Left renal pelvis (tissue), 4 donors: ENCODE results near the gene HSPA1A. TPM values are rescaled to one million over a fixed set of nuclear protein-coding genes. Genes with fewer than 3 reads are reported as not detected.
A peak's percentile ranks its signal among the peaks of the same experiment; 100 is the strongest.

Source experiments
- DNase-seq, 4 donors: peaks; one replicate each; pipeline ENCODE4 v3.0.0-alpha.2; 2013; ENCODE audit warnings: low read depth in 4 of 4, low spot score in 3 of 4
- polyA plus RNA-seq, 4 donors: library from polyadenylated mRNA; unstranded; fragments of 120-200 nt; gene quantifications; one replicate each; pipeline ENCODE4 v1.2.1, GENCODE V29; 2013; ENCODE audit not compliant: insufficient read length in 4 of 4

The HSPA1A gene
- polyA plus RNA-seq: 100 to 1,000 TPM in 3 of 4 donors, 10 to 100 TPM in 1; 88.1 to 159 (median 116) TPM

GRCh38 chr6:31815025-31815838, at the start of gene HSPA1A, which contains the start of gene HSPA1L:
TSS of gene HSPA1A (plus strand) at chr6:31815543. CDS start at chr6:31815757, 214 bp downstream.
TSS of gene HSPA1L (minus strand) at chr6:31815283. CDS start at chr6:31811972, 3,311 bp downstream.
- peak in 3 of 4 donors; percentile 94 to 95 (median 95) for DNase-seq

DNA sequence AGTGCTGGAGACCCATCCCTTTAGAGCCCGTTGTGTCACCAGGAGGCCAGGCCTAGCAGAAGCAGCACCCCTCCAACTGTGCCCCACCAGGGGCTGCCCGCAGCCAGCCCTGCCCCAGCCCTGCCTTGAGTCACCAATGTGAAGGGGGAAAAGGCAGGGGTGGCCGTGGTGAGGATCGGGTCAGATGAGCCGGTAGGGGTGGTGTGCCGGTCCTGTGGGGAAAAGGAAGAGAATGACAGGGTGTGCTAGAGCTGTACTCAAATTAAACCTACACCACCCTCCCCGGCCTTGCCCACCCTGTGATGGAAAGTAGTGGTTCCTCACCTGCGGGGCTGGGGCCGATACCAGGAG, 49.8 kb upstream of the HSPA1A start:
- no peak for DNase-seq

GRCh38 chr6:31765910-31766794, 49.2 kb upstream of the HSPA1A start:
- no peak for DNase-seq

DNA sequence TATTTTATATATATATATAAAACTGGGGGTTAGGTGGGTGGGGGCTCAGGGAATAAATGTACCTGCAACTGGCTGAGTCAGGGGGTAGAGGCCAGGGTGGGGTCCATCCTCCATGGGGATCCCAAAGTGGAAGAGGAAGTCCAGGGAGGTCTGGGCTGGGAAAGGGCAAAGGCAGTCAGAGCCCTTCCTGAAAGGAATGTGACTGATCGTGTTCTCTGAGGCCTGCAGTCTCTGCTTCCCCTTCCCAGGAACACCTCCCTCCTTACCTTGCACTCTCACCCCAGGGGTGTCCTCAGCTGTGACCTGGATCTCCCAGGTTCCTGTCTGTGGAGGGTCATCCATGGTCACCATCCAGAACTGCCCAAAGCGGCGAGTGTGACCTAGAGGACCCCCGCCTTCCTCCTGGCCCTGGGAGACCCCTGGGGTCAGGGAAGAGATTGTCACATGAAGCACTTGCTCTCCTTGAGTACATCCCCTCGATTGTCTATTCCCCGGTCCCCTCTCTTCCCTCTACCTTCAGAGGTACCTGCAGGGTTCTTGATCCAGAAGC, 48.2 kb upstream of the HSPA1A start:
- no peak for DNase-seq

DNA sequence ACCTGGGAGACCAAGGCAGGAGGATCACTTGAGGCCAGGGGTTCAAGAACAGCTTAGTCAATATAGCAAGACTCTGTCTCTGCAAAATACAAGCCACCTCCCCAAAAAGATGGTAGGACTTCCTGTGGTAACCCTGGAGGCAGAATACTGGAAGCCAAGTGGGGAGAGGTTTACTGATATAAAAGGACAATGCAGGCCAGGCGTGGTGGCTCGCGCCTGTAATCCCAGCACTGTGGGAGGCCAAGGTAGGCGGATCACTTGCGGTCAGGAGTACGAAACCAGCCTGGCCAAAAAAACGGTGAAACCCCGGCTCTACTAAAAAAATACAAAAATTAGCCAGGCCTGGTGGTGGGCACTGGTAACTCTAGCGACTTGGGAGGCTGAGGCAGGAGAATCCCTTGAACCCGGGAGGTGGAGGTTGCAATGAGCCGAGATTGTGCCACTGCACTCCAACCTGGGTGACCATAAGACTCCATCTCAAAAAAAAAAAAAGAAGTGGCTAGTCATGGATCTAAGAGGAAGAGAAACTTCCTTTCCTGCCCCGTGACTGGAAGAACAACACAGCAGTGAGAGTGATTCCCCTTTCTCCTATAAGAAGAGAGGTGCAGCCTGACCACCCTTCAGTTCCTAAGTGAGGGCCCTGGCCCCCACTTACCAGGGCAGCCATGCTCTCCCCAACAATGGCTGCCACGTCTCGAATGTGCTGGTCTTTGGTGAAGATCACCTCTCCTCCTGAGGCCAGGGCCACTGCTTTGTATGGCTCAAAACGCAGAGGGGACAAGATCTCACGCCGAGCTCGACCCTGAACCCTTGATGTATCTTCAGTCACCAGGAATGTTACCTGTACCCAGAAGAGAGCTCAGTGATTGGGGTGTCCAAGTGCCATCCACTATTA, 46.7 kb upstream of the HSPA1A start:
- DNase-seq: no peak

DNA sequence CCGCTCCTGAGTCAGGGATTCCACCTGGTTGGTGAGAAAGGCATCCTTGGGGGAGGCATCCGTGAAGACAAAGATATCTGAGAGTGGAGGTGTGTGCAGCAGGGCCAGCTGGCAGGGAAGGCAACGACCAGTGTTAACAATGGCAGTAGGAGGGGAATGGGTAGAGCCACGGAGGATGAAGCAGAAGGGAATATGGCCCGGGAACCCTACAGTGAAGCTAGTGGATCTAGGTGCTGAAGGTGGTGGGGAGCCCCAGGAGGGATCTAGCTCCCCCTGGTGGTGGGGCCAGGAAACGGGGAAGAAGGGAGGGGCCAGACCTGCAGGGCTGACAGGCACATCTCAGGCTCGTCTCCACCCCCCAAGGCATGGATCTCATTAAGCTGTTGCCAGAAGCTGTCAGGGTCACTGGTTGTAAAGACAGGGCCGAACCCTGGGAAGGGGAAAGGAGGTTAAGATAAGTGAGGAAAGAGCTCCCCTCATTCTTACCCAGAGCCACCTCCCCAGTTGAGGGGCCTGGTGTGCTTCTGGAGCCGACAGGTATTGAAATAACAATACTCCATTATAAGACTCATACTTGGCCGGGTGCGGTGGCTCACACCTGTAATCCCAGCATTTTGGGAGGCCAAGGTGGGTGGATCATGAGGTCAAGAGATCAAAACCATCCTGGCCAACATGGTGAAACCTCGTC, 45.5 kb upstream of the HSPA1A start:
- DNase-seq: no peak

- DNase-seq: no peak
These were observed 44.5 kb upstream of the HSPA1A start for GRCh38 chr6:31770860-31771259.

GRCh38 chr6:31771992-31772358, 43.4 kb upstream of the HSPA1A start:
- DNase-seq: no peak

DNA sequence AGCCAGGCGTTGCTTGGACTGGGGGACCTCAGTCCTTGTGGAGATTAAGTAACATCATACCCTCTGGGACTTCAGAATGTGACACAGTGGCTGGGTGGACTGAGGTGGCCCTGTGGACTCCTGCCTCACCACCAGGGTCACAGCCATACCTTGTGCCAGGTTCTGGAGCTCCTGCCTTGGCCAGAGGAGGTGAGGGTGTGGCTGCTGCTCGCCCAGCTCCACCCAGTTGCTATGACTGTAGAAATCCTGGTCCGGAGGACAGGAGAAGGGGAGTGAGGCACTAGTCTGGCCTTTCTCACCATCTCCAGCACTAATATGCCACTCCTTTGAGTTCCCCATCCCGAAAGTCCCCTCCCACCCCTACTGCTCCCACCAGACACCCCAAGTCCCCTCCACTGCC, 40.2 kb upstream of the HSPA1A start:
- DNase-seq: no peak

DNA sequence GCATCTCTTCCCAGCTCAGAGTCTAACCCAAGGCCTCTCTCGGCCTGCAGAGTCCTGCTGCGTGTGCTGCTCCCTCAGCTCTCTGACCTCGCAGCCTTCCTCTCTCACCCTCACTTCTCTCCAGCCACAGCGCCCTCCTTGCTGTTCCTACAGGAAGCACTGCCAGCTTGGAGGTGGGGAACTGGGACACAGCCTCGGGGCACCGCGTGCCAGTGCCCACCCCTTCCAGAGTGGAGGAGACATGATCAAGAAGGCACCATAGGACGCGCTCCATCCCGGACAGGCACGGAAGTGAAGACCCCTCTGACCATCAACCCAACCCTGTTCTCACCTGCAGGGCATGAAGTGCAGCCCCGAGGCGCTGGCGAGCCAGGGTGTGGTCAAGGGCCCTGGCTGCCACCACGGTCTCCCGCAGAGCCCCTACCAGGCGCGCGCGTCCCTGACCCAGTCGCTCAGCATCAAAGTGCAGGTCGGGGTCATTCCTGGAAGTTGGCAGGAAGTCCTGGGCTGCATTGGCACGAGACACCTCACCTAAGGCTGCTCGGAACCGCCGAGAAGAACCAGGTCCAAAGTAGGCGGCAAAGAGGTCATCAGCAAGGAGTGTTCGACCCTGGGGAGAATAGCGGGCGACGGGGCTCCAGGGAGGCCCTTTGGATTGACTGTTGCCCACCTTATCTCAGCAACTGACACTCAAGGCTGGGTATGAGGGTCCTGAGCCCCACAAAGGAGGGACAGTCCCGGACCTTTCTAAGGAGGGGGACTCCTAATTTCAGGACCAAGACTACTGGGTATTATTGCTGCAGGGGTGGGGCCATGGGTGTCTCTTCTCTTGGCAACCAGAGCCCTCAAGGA, 39.5 kb upstream of the HSPA1A start:
- no peak for DNase-seq

- DNase-seq: no peak
These were observed 38.8 kb upstream of the HSPA1A start for GRCh38 chr6:31776485-31776988.

GRCh38 chr6:31776989-31777666, 38.2 kb upstream of the HSPA1A start, which contains the start of gene VWA7:
TSS of gene VWA7 (minus strand) at chr6:31777328. CDS start at chr6:31776779, 549 bp downstream.
- DNase-seq: peak; percentile 69 to 76 (median 75)

- DNase-seq: no peak
These were observed 37.7 kb upstream of the HSPA1A start for GRCh38 chr6:31777667-31778050.

- DNase-seq: no peak
These were observed 37.1 kb upstream of the HSPA1A start for GRCh38 chr6:31778193-31778592.

DNA sequence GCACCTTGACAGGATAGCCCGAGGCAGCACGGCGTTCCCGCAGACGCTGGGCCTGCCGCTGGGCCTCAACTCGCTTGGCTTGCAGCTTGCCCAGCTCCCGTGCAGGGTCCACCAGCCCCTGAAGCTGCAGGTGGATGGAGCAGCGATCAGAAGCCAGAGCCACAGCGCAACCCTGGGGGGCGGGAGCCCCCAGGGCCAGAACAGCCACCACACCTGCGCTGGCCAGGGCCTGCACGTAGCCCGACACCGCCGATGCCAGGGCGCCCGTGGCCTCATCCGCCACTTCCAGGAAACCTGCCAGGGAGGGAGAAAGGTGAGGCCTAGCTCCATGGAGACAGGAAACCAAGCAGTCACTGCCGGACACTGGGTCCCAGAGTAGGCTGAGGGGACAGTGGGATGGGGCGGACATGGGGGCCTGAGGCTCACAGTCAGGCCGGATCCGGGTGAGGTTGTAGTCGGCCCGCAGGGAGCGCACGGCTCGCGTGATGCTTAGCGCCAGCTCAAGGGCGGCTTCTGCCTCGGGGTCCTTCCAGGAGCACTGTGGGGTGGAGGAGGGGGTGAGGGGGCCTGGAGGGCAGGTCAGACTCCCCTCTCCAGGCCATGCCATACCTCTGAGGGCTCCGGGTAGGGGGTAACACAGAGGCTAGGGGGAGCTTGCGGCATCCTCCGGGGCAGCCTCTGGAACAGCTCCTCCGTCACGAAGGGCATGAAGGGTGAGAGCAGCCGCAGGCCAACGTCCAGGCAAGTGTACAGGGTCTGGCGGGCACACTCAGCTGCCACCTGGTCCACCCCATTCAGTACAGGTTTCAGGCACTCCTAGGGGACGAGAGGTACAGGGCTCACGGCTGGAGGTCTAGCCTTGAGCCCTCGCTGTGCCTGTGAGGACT, 36.1 kb upstream of the HSPA1A start:
- DNase-seq: no peak

DNA sequence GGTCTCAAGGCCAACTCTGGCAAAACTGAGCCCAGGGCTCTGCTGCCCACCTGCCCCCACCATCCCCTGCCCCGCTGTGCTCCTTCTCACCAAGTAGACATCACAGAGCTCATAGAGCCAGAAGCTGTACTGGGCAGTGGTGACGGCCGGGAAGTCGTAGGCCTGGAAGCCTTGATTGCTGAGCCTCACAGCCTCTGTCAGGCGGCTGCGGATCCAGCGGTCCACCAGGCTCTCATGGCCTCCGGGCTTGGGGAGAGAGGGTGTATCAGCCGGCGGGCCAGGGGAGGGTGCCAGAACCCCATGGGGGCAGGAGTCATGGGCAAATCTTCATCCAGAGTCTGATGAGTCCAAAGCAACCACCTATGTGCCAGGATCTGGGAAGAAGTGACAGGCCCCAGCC, 35.4 kb upstream of the HSPA1A start:
- DNase-seq: no peak
